ENCODE measurements around the gene DYNLT4.
A peak's percentile ranks its signal among the peaks of the same experiment; 100 is the strongest.

The DYNLT4 gene

GRCh38 chr1:44778705-44779576, 28.2 kb downstream of the DYNLT4 start:
- in situ Hi-C loops (cut with HindIII; ENCODE audit: low sequenced_read_pairs), result no loop called here
- TF ChIP-seq CTCF (IDR thresholded peaks at IDR 0.05; ENCODE audit: low read depth, low read length, missing control alignments), result no peak
- DNase-seq (ENCODE audit: low read depth), result no peak
- no peak overlapping the region for H3K4me3 ChIP-seq (ENCODE audit: low read depth, low read length)

- no peak for TF ChIP-seq CTCF (IDR thresholded peaks at IDR 0.05; ENCODE audit: low read depth, low read length, missing control alignments)
- in situ Hi-C loops (cut with HindIII; ENCODE audit: low sequenced_read_pairs), result no loop called here
- peak overlapping the region; percentile 86 for H3K4me3 ChIP-seq (ENCODE audit: low read depth, low read length)
- no peak for DNase-seq (ENCODE audit: low read depth)
Observed at GRCh38 chr1:44777969-44778635, 29.0 kb downstream of the DYNLT4 start.

GRCh38 chr1:44777547-44777946, 29.6 kb downstream of the DYNLT4 start:
- H3K4me3 ChIP-seq (ENCODE audit: low read depth, low read length), result peak overlapping the region; percentile 86
- in situ Hi-C loops (cut with HindIII; ENCODE audit: low sequenced_read_pairs), result no loop called here
- DNase-seq (ENCODE audit: low read depth), result no peak
- TF ChIP-seq CTCF (IDR thresholded peaks at IDR 0.05; ENCODE audit: low read depth, low read length, missing control alignments), result no peak

GRCh38 chr1:44776730-44777068, 30.5 kb downstream of the DYNLT4 start:
- peak overlapping the region; percentile 86 for H3K4me3 ChIP-seq (ENCODE audit: low read depth, low read length)
- no peak for TF ChIP-seq CTCF (IDR thresholded peaks at IDR 0.05; ENCODE audit: low read depth, low read length, missing control alignments)
- DNase-seq (ENCODE audit: low read depth), result no peak
- in situ Hi-C loops (cut with HindIII; ENCODE audit: low sequenced_read_pairs), result no loop called here

- peak overlapping the region; percentile 86 for H3K4me3 ChIP-seq (ENCODE audit: low read depth, low read length)
- in situ Hi-C loops (cut with HindIII; ENCODE audit: low sequenced_read_pairs), result no loop called here
- no peak for TF ChIP-seq CTCF (IDR thresholded peaks at IDR 0.05; ENCODE audit: low read depth, low read length, missing control alignments)
- DNase-seq (ENCODE audit: low read depth), result no peak
Observed at GRCh38 chr1:44775930-44776729, 31.0 kb downstream of the DYNLT4 start.
